Pancreas (tissue), 10 donors: ENCODE results near the gene SNCB. TPM values are rescaled to one million over a fixed set of nuclear protein-coding genes. Genes with fewer than 3 reads are reported as not detected.

Source experiments
- ATAC-seq, 4 donors: fragments of 200-7000 bp; cut with Tn5 transposase; one replicate each; pipeline versions ENCODE4 v1.8.0 to v1.9.1; 2020; ENCODE audit warnings: mild to moderate bottlenecking in 4 of 4, moderate library complexity in 4 of 4
- DNase-seq, 6 donors: peaks; one replicate each; pipeline ENCODE4 v3.0.0-alpha.2; 2020
- FAIRE-seq: peaks from 2 replicates; lab custom pipeline; 2012; peaks lifted over from hg19 to GRCh38; lab: Jason Lieb, UNC
- H3K27ac ChIP-seq, 4 donors: fragments of 200-600 bp; sonication (generic); 1 replicate in 3 of 4; 2 replicates in 1 of 4; pipeline versions ENCODE4 v1.5.0 to v1.8.0; 2020
- H3K27me3 ChIP-seq, 4 donors: fragments of 200-600 bp; one replicate each; pipeline ENCODE4 v1.8.0; 2021
- H3K36me3 ChIP-seq, 3 donors: fragments of 200-600 bp; sonication (generic) in 1 of 3; one replicate each; pipeline versions ENCODE4 v1.5.0 to v1.8.0; 2020 to 2021
- H3K4me1 ChIP-seq, 3 donors: fragments of 200-600 bp; one replicate each; pipeline ENCODE4 v1.8.0; 2021
- H3K4me3 ChIP-seq, 4 donors: fragments of 200-600 bp; sonication (generic) in 2 of 4; one replicate each; pipeline versions ENCODE4 v1.5.0 to v1.8.0; 2020 to 2021
- H3K9me3 ChIP-seq, 4 donors: fragments of 200-600 bp; one replicate each; pipeline ENCODE4 v1.8.0; 2021
- WGBS, 2 donors: extraction: QIAGEN DNeasy Blood & Tissue Kit; methylation state at CpG; one replicate each; pipeline ENCODE4 v1.1.7; 2013; 5-methylcytosine and 5-hydroxymethylcytosine counted together
- intact Hi-C, 3 donors: fragments of 100-400 bp; cut with DNase I; formaldehyde crosslinking; loops; one replicate each; pipeline versions ENCODE4 v1.11.1 to v1.14.2; 2022
- polyA plus RNA-seq, 2 donors: library from polyadenylated mRNA; stranded (reverse); fragments of 200-250 nt; gene quantifications; one replicate each; pipeline ENCODE4 v1.2.3, GENCODE V29; 2013
- total RNA-seq, 6 donors: library from RNA; stranded (reverse); fragmentation: NEBNext Ultra II Directional in 4 of 6; extraction: Animal tissue kit (Norgen Biotek cat#: 25700) in 4 of 6; gene quantifications; one replicate each; pipeline versions ENCODE4 v1.2.1 to v1.2.4, GENCODE V29; 2021 to 2023
- TF ChIP-seq, protein P1 (sequence below), 4 donors: fragments of 200-600 bp; sonication (generic) in 3 of 4; IDR thresholded peaks; one replicate each; pipeline versions ENCODE4 v1.5.0 to v1.8.0; 2021; ENCODE audit warnings: antibody characterized with exemption in 4 of 4
- donor health status: healthy with polysubstance abuse.
- donor health status: DM: no; HTN: no; CAD: no; lungs with moderate emphysema.
- donor health status: DM: no; HTN: no; CAD: no.
- donor health status: control.
- donor health status: control.
- donor health status: Bipolar disorder and iron deficiency.
- donor health status: DM: yes; HTN: yes; CAD: no.
- donor health status: DM: no; HTN: no; CAD: no.
- donor health status: DM: no; HTN: no; CAD: no.
- donor health status: DM: yes; HTN: yes; CAD: no.

SNCB gene
- total and polyA plus RNA-seq, 8 donors = 0.14 to 6.6 (median 0.40) TPM; not detected in 1

DNA sequence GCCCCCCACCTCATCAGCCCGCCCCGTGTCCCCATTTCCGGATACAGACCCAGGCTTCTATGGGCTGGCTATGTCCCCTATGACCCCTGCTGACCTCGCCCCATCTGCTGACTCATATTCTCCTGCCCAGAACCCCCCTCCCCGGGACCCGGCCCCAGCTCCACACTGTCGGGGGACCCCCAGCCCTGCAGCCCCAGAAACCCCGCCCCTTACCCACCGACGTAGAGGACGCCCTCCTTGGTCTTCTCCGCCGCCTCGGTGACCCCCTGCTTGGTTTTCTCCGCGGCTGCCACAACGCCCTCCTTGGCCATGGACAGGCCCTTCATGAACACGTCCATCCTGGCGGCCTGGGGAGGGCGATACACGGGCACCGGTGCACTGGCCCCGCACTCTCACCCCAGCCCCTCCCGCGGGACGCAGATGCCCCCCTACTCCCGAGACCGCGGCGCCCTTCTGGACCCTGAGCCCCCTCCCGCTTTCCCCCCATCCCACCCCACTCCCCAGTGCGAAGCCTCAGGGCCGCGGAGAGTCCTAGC lies 949 bp downstream of the SNCB start:
- Histone ChIP-seq H3K27me3 (peaks cover 0 to 14% (median 0%) of the 10 kb centered on the region in 4 donors), H3K27ac (no peak overlapping the region), H3K36me3 (no peaks in the 10 kb centered on the region), H3K4me1 (peaks cover 0 to 7% (median 0%) of the 10 kb centered on the region in 3 donors), H3K9me3 (no peaks in the 10 kb centered on the region), H3K4me3 (peak overlapping the region in 1 of 4 donors; percentile 38)
- intact Hi-C loops = no loop called here
- no peak for DNase-seq
- TF ChIP-seq, protein P1, sequence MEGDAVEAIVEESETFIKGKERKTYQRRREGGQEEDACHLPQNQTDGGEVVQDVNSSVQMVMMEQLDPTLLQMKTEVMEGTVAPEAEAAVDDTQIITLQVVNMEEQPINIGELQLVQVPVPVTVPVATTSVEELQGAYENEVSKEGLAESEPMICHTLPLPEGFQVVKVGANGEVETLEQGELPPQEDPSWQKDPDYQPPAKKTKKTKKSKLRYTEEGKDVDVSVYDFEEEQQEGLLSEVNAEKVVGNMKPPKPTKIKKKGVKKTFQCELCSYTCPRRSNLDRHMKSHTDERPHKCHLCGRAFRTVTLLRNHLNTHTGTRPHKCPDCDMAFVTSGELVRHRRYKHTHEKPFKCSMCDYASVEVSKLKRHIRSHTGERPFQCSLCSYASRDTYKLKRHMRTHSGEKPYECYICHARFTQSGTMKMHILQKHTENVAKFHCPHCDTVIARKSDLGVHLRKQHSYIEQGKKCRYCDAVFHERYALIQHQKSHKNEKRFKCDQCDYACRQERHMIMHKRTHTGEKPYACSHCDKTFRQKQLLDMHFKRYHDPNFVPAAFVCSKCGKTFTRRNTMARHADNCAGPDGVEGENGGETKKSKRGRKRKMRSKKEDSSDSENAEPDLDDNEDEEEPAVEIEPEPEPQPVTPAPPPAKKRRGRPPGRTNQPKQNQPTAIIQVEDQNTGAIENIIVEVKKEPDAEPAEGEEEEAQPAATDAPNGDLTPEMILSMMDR (IDR thresholded peaks at IDR 0.05) = no peak
- FAIRE-seq = no peak
- WGBS, 2 donors = 7 to 9% methylated on average over 34 of the region's 34 CpGs
- ATAC-seq = no peak

DNA sequence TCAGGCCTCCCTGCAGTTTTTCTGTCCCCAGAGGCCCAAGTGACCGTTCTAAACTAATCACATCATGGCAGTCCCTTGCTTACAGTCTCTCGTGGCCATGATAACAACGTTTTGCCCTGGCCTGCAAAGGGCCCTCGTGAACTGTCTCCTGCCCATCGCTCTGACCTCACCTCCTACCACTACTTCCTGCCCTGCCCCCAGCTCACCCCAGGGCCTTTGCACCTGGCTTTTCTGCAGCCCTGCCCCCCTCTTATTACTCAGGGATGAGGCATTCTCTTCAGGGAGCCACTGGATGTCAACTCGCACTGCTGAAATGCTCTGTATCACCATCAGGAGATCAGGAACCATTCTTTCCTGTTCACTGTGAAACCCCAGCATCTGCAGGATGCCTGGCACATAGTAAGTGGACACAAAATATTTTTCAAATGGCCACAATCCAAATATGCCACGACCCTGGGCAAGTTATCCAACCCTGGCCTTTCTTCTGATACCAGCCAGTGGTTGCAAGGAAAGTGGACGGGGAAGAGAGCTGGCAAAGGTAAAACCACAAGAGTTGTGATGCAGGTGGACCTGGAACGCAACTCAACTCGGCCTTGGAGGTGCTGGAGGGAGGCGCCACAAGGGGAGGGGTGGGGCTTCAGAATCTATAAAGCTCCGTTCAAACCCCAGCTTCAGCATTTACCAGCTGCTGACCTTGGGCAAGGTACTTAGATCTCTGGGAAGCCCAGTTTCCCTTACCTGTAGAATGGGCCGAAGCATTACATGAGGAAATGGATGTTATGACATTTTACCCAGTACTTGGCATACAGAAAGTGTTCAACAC lies 1.7 kb downstream of the SNCB start:
- no peaks in the 10 kb centered on the region for H3K9me3 ChIP-seq
- 42 to 46% methylated on average over 13 of the region's 13 CpGs for WGBS, 2 donors
- DNase-seq (no peak), ATAC-seq (no peak), FAIRE-seq (no peak)
- H3K4me1 ChIP-seq = peaks cover 0 to 7% (median 0%) of the 10 kb centered on the region in 3 donors
- H3K36me3 ChIP-seq = no peaks in the 10 kb centered on the region
- no peak overlapping the region for H3K27ac ChIP-seq
- intact Hi-C loops = no loop called here
- TF ChIP-seq, protein P1 (IDR thresholded peaks at IDR 0.05) = no peak
- H3K27me3 ChIP-seq = peaks cover 0 to 14% (median 0%) of the 10 kb centered on the region in 4 donors
- H3K4me3 ChIP-seq = no peak overlapping the region

DNA sequence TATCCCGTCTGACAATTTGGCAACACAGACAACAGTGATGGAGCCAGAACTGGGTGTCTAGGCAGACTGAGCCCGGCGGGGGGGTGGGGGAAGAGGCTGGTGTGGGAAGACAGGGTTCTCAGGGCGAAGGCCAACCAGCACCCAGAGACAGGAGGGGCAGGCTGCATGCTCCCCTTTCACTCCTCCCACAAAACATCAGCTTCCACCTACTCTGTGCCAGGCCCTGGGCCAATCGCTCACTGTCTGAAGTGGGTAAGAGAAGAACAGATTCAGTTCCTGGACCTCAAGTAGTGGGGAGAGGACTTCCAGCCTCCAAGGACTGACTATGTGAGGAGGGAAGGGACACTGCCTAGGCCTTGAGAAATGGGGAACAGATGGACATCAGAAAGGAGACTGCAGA lies 2.8 kb downstream of the SNCB start:
- Histone ChIP-seq H3K27ac (no peak overlapping the region), H3K4me3 (no peak overlapping the region), H3K27me3 (peaks cover 0 to 14% (median 0%) of the 10 kb centered on the region in 4 donors), H3K9me3 (no peaks in the 10 kb centered on the region), H3K4me1 (peaks cover 0 to 7% (median 0%) of the 10 kb centered on the region in 3 donors), H3K36me3 (no peaks in the 10 kb centered on the region)
- WGBS, 2 donors = 60 to 64% methylated on average over 4 to 5 of the region's 5 CpGs
- FAIRE-seq = no peak
- intact Hi-C loops = no loop called here
- ATAC-seq = no peak
- TF ChIP-seq, protein P1 (IDR thresholded peaks at IDR 0.05) = no peak
- no peak for DNase-seq

DNA sequence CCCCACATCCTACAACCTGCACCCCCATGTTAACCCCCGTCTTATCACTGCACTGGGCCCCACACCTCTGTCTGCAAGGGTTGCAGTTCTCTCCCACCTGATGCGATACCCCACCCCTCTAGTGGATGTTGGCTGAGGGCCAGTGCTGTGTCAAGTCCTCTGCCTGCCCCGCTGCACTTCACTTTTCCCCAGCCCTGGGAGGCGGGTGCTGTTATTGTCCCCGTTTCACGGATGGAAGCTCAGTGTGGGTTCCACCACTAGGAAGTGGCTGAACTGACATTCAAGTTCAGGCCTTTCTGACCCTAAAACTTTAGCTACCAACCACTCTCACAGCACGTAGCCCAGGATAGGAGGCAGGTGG lies 3.5 kb downstream of the SNCB start:
- Histone ChIP-seq H3K4me3 (no peak overlapping the region), H3K36me3 (no peaks in the 10 kb centered on the region), H3K4me1 (peaks cover 0 to 7% (median 0%) of the 10 kb centered on the region in 3 donors), H3K9me3 (no peaks in the 10 kb centered on the region), H3K27me3 (peaks cover 0 to 14% (median 0%) of the 10 kb centered on the region in 4 donors), H3K27ac (no peak overlapping the region)
- FAIRE-seq (no peak), ATAC-seq (no peak), DNase-seq (no peak)
- intact Hi-C loops = no loop called here
- TF ChIP-seq, protein P1 (IDR thresholded peaks at IDR 0.05) = no peak
- WGBS, 2 donors = 45 to 66% methylated on average over 7 of the region's 7 CpGs
